HEK293T (cell line): ENCODE data around the gene LCN9.

Experiments
- BHLHE40 ChIP-seq: fragments of 450-650 bp; IDR thresholded peaks from 2 replicates; pipeline ENCODE4 v1.6.1; 2016; ENCODE audit warnings: mild to moderate bottlenecking, moderate library complexity, borderline replicate concordance
- CTBP1 ChIP-seq: fragments of 450-650 bp; IDR thresholded peaks from 2 replicates; pipeline ENCODE4 v1.6.1; 2016; ENCODE audit warnings: borderline replicate concordance
- ELF4 ChIP-seq: fragments of 450-650 bp; IDR thresholded peaks from 2 replicates; pipeline ENCODE4 v1.6.1; 2017; ENCODE audit warnings: antibody characterized with exemption
- FOXA1 ChIP-seq: fragments of 450-650 bp; IDR thresholded peaks from 2 replicates; pipeline ENCODE4 v1.6.1; 2016; ENCODE audit warnings: mild to moderate bottlenecking
- FOXK2 ChIP-seq: fragments of 450-650 bp; IDR thresholded peaks from 2 replicates; pipeline ENCODE4 v1.6.1; 2016; ENCODE audit warnings: mild to moderate bottlenecking
- FOXM1 ChIP-seq: fragments of 450-650 bp; IDR thresholded peaks from 2 replicates; pipeline ENCODE4 v1.6.1; 2017; ENCODE audit warnings: mild to moderate bottlenecking, borderline replicate concordance
- HDGF ChIP-seq: fragments of 450-650 bp; IDR thresholded peaks from 2 replicates; pipeline ENCODE4 v1.6.1; 2017; ENCODE audit warnings: antibody characterized with exemption, borderline replicate concordance
- L3MBTL2 ChIP-seq: fragments of 450-650 bp; conservative IDR thresholded peaks from 2 replicates; pipeline ENCODE4 v1.6.1; 2016; ENCODE audit warnings: mild to moderate bottlenecking
- LEF1 ChIP-seq: fragments of 450-650 bp; IDR thresholded peaks from 2 replicates; pipeline ENCODE4 v1.6.1; 2017; ENCODE audit warnings: mild to moderate bottlenecking, borderline replicate concordance
- NFRKB ChIP-seq: fragments of 450-650 bp; IDR thresholded peaks from 2 replicates; pipeline ENCODE4 v1.6.1; 2016; ENCODE audit warnings: mild to moderate bottlenecking, moderate library complexity
- SP1 ChIP-seq: fragments of 450-650 bp; IDR thresholded peaks from 2 replicates; pipeline ENCODE4 v1.6.1; 2017
- SUZ12 ChIP-seq: fragments of 450-650 bp; IDR thresholded peaks from 2 replicates; pipeline ENCODE4 v1.6.1; 2016; ENCODE audit warnings: mild to moderate bottlenecking
- TARDBP ChIP-seq: fragments of 450-650 bp; IDR thresholded peaks from 2 replicates; pipeline ENCODE4 v1.6.1; 2016
- ZNF384 ChIP-seq: fragments of 450-650 bp; IDR thresholded peaks from 2 replicates; pipeline ENCODE4 v1.6.1; 2016

DNA sequence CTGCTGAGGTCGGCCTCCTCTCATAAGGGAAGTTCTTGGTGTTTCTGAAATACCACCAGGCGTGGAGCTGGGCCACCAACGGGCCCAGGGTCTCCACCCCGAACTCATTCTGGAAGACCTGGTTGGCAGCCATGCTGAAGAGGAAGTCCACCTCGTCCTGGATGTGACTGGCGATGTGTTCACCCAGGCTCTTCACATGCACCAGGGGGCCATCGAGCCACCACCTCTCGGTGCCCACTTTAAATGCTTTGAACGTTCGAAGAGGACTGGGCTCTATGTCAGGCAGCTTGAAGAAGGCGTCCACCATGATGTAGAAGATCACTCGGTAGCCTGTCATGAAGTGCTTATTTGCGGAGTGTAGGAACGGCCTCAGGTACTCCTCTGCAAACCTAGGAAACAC lies 38.8 kb upstream of the LCN9 start:
- TF ChIP-seq TARDBP (no peak), FOXK2 (no peak), SUZ12 (no peak), FOXM1 (no peak), BHLHE40 (no peak), HDGF (no peak), LEF1 (no peak), ELF4 (no peak), SP1 (no peak), ZNF384 (no peak), NFRKB (no peak), CTBP1 (no peak), L3MBTL2 (no peak), FOXA1 (no peak)
